ENCODE results near the gene FUCA2. TPM values are rescaled to one million over a fixed set of nuclear protein-coding genes. Genes with fewer than 3 reads are reported as not detected.
A peak's percentile ranks its signal among the peaks of the same experiment; 100 is the strongest.

FUCA2 gene
- 35.3 and 37.2 TPM in 2 replicates for polyA plus RNA-seq (2013)

DNA sequence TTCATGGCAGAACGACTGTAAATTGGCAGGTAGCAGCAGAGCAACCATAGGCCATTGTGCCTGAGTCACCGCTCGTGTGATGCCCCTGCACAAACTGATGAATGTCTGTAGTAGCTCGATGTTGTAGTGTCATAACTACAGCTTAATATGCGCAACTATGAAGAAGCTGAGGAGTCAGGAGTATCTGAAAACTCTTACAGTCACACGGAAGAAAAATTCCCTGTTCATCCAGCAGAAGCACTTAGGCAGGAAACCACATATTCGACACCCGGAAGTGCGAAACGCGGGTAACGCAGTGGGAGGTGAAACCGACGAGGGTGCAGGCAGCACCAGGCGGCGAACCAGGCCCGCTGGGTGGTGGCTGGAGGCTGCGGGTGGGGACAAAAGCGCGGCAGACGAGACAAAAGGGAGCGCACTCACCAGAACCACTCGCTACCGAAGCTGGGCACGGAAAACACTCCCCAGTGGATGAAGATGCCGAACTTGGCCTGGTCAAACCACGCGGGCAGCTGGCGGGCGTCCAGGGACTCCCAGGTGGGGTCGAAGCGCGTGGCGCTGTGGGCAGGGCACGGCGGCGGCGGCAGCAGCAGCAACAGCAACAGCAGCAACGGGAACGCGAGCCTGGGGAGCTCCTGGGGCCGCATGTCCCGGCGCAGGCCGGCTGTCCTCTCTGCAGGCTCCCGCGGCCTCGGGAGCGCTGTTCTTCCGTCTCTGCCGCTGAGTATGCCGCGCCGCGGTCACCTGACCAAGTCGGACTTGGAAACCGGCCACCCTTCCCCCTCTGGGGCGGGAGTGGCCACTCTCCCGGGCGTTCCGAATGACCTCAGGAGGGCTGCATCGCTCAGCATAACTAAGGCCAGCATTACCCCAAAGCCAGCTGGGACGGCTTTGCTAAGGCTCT is at the start of gene FUCA2:
Gene FUCA2, minus strand, starts transcription at position 730 of the 901 bp plus-strand sequence. Its CDS starts 86 bp downstream, at position 644.
- WGBS (ENCODE audit: extremely low coverage, insufficient coverage, insufficient read length) = no CpG with 5 or more reads among the region's 63 CpGs
- DNase-seq = peak; percentile 75 to 81
- Histone ChIP-seq H3K27ac (ENCODE audit: low read depth, low read length) (peak within 1 kb of the TSS; percentile 56), H3K9ac (ENCODE audit: low read length) (peak within 1 kb of the TSS; percentile 59), H4K8ac (ENCODE audit: low read depth, low read length) (peak within 1 kb of the TSS; percentile 98), H4K91ac (ENCODE audit: low read depth, low read length) (peak within 1 kb of the TSS; percentile 95), H2AK5ac (ENCODE audit: low read length) (peak within 1 kb of the TSS; percentile 57), H3K4me2 (ENCODE audit: low read length) (peak within 1 kb of the TSS; percentile 78), H3K79me1 (ENCODE audit: low read length) (peaks cover 6% of the 10 kb centered on the region), H2BK120ac (ENCODE audit: insufficient read depth, low read length, poor library complexity) (peak within 1 kb of the TSS; percentile 88), H3K4me3 (ENCODE audit: low read depth, low read length) (peak within 1 kb of the TSS; percentile 84), H3K18ac (ENCODE audit: low read length) (peak within 1 kb of the TSS; percentile 93), H3K14ac (ENCODE audit: low read length) (peak within 1 kb of the TSS; percentile 95), H2BK5ac (ENCODE audit: low read depth, low read length, poor library complexity) (peak within 1 kb of the TSS; percentile 55), H4K12ac (ENCODE audit: low read depth, low read length) (peak within 1 kb of the TSS; percentile 98), H3K9me3 (ENCODE audit: insufficient read depth, low read depth, low read length) (no peaks in the 10 kb centered on the region), H3K36me3 (ENCODE audit: control insufficient read depth in 1 of 2, insufficient read depth in 2 of 2, low read length in 2 of 2) (peaks cover 0 to 5% of the 10 kb centered on the region in 2 experiments), H3K23ac (ENCODE audit: low read length) (no peak within 1 kb of the TSS), H3K4ac (ENCODE audit: low read depth, low read length) (peak within 1 kb of the TSS; percentile 68), H2AFZ (ENCODE audit: insufficient read depth, low read length, poor library complexity) (peak within 1 kb of the TSS; percentile 98), H3K4me1 (ENCODE audit: control insufficient read depth in 1 of 2, insufficient read depth in 2 of 2, low read length in 2 of 2) (peaks cover 5 to 10% of the 10 kb centered on the region in 2 experiments), H2BK12ac (ENCODE audit: low read length) (peak within 1 kb of the TSS; percentile 61), H3K79me2 (ENCODE audit: control insufficient read depth, insufficient read depth, low read length, poor library complexity) (peaks cover 4% of the 10 kb centered on the region), H3K27me3 (ENCODE audit: insufficient read depth, low read length) (no peaks in the 10 kb centered on the region)

DNA sequence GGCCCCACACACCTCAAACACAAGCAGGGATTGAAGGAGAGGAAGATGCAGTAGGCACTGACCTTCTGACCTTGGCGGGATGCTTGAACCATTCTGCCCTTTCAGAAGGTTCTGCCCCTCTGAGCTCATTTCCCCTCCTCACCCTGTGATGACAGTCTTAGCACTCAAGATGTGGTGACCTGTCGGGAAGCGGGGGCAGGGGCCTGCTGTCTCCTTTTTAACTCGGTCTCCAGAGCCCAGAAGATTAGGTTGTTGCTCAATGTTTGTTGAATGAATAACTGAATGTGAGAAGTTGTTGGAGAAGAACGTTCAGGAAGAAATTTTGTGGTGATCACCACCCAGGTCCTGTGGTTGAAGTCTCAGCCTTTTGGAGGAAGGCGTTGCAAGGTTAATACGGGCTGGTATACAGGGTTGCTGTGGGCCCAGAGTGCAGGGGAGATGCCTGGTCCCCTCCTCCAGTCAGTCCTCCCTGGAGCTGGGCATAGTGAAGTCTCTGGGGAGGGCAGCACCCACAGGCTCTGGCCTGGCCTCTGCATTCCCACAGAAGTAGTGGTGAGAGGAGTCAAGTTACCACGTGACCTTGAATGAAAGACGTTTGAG is 49.7 kb upstream of the FUCA2 start:
- Histone ChIP-seq H3K4me2 (ENCODE audit: low read length) (no peak overlapping the region), H3K79me2 (ENCODE audit: control insufficient read depth, insufficient read depth, low read length, poor library complexity) (no peaks in the 10 kb centered on the region), H2AFZ (ENCODE audit: insufficient read depth, low read length, poor library complexity) (no peak overlapping the region), H2BK12ac (ENCODE audit: low read length) (no peak overlapping the region), H4K91ac (ENCODE audit: low read depth, low read length) (no peak overlapping the region), H4K8ac (ENCODE audit: low read depth, low read length) (no peak overlapping the region), H3K18ac (ENCODE audit: low read length) (no peak overlapping the region), H4K12ac (ENCODE audit: low read depth, low read length) (no peak overlapping the region), H2BK120ac (ENCODE audit: insufficient read depth, low read length, poor library complexity) (no peak overlapping the region), H3K79me1 (ENCODE audit: low read length) (no peaks in the 10 kb centered on the region), H3K4ac (ENCODE audit: low read depth, low read length) (no peak overlapping the region), H3K36me3 (ENCODE audit: control insufficient read depth in 1 of 2, insufficient read depth in 2 of 2, low read length in 2 of 2) (no peaks in the 10 kb centered on the region), H3K9ac (ENCODE audit: low read length) (no peak overlapping the region), H3K9me3 (ENCODE audit: insufficient read depth, low read depth, low read length) (peaks cover 5% of the 10 kb centered on the region), H3K4me3 (ENCODE audit: low read depth, low read length) (no peak overlapping the region), H3K27me3 (ENCODE audit: insufficient read depth, low read length) (no peaks in the 10 kb centered on the region), H3K27ac (ENCODE audit: low read depth, low read length) (no peak overlapping the region), H2AK5ac (ENCODE audit: low read length) (no peak overlapping the region), H2BK5ac (ENCODE audit: low read depth, low read length, poor library complexity) (no peak overlapping the region), H3K14ac (ENCODE audit: low read length) (no peak overlapping the region), H3K23ac (ENCODE audit: low read length) (no peak overlapping the region), H3K4me1 (ENCODE audit: control insufficient read depth in 1 of 2, insufficient read depth in 2 of 2, low read length in 2 of 2) (no peaks in the 10 kb centered on the region)
- WGBS (ENCODE audit: extremely low coverage, insufficient coverage, insufficient read length) = no CpG with 5 or more reads among the region's 9 CpGs
- no peak for DNase-seq

GRCh38 chr6:143559051-143559660 is 47.6 kb upstream of the FUCA2 start:
- no peak overlapping the region for H4K8ac ChIP-seq (ENCODE audit: low read depth, low read length)
- no peaks in the 10 kb centered on the region for H3K4me1 ChIP-seq (ENCODE audit: control insufficient read depth in 1 of 2, insufficient read depth in 2 of 2, low read length in 2 of 2)
- peaks cover 3% of the 10 kb centered on the region for H3K9me3 ChIP-seq (ENCODE audit: insufficient read depth, low read depth, low read length)
- no peak overlapping the region for H3K4me3 ChIP-seq (ENCODE audit: low read depth, low read length)
- H3K27me3 ChIP-seq (ENCODE audit: insufficient read depth, low read length) = no peaks in the 10 kb centered on the region
- H3K27ac ChIP-seq (ENCODE audit: low read depth, low read length) = no peak overlapping the region
- H2BK12ac ChIP-seq (ENCODE audit: low read length) = no peak overlapping the region
- H4K12ac ChIP-seq (ENCODE audit: low read depth, low read length) = no peak overlapping the region
- H2AFZ ChIP-seq (ENCODE audit: insufficient read depth, low read length, poor library complexity) = no peak overlapping the region
- H2AK5ac ChIP-seq (ENCODE audit: low read length) = no peak overlapping the region
- no peak overlapping the region for H2BK5ac ChIP-seq (ENCODE audit: low read depth, low read length, poor library complexity)
- H3K4ac ChIP-seq (ENCODE audit: low read depth, low read length) = no peak overlapping the region
- H3K18ac ChIP-seq (ENCODE audit: low read length) = no peak overlapping the region
- no peaks in the 10 kb centered on the region for H3K36me3 ChIP-seq (ENCODE audit: control insufficient read depth in 1 of 2, insufficient read depth in 2 of 2, low read length in 2 of 2)
- no peak overlapping the region for H3K14ac ChIP-seq (ENCODE audit: low read length)
- H4K91ac ChIP-seq (ENCODE audit: low read depth, low read length) = no peak overlapping the region
- H3K23ac ChIP-seq (ENCODE audit: low read length) = no peak overlapping the region
- H3K4me2 ChIP-seq (ENCODE audit: low read length) = no peak overlapping the region
- DNase-seq = no peak
- H2BK120ac ChIP-seq (ENCODE audit: insufficient read depth, low read length, poor library complexity) = no peak overlapping the region
- WGBS (ENCODE audit: extremely low coverage, insufficient coverage, insufficient read length) = no CpG with 5 or more reads among the region's 3 CpGs
- no peaks in the 10 kb centered on the region for H3K79me1 ChIP-seq (ENCODE audit: low read length)
- H3K9ac ChIP-seq (ENCODE audit: low read length) = no peak overlapping the region
- no peaks in the 10 kb centered on the region for H3K79me2 ChIP-seq (ENCODE audit: control insufficient read depth, insufficient read depth, low read length, poor library complexity)

DNA sequence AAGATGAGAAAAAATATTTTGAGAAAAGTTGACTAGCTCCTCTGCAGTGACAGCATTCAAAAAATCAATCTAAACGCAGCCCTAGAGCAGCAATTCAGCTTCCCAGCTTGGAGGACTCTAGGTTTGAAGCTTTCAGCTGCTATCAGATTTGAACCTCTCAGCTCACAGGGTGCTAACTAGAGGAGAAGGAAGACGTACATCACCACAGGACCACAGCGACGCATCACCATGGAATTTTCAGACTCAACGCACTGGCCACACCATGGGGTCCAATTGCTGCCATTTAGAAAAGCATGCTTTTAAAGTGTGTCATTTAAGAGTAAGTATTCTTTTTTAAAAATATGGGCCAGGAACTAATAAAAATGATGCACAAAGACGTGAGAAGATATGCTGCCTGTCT is 45.0 kb upstream of the FUCA2 start:
- no peak overlapping the region for H4K12ac ChIP-seq (ENCODE audit: low read depth, low read length)

More for the DNA sequence above, 45.0 kb upstream of the FUCA2 start:
- H3K9me3 ChIP-seq (ENCODE audit: insufficient read depth, low read depth, low read length) = peaks cover 3% of the 10 kb centered on the region
- H2AK5ac ChIP-seq (ENCODE audit: low read length) = no peak overlapping the region
- no peaks in the 10 kb centered on the region for H3K79me1 ChIP-seq (ENCODE audit: low read length)
- H2BK120ac ChIP-seq (ENCODE audit: insufficient read depth, low read length, poor library complexity) = no peak overlapping the region
- H2BK5ac ChIP-seq (ENCODE audit: low read depth, low read length, poor library complexity) = no peak overlapping the region
- no peak overlapping the region for H3K18ac ChIP-seq (ENCODE audit: low read length)
- H3K23ac ChIP-seq (ENCODE audit: low read length) = no peak overlapping the region
- H3K4me2 ChIP-seq (ENCODE audit: low read length) = no peak overlapping the region
- no peak overlapping the region for H4K8ac ChIP-seq (ENCODE audit: low read depth, low read length)
- H3K9ac ChIP-seq (ENCODE audit: low read length) = no peak overlapping the region
- H3K4me1 ChIP-seq (ENCODE audit: control insufficient read depth in 1 of 2, insufficient read depth in 2 of 2, low read length in 2 of 2) = no peaks in the 10 kb centered on the region
- no CpG with 5 or more reads among the region's 6 CpGs for WGBS (ENCODE audit: extremely low coverage, insufficient coverage, insufficient read length)
- H3K79me2 ChIP-seq (ENCODE audit: control insufficient read depth, insufficient read depth, low read length, poor library complexity) = no peaks in the 10 kb centered on the region
- no peaks in the 10 kb centered on the region for H3K27me3 ChIP-seq (ENCODE audit: insufficient read depth, low read length)
- no peak overlapping the region for H3K4ac ChIP-seq (ENCODE audit: low read depth, low read length)
- H2AFZ ChIP-seq (ENCODE audit: insufficient read depth, low read length, poor library complexity) = no peak overlapping the region
- no peak for DNase-seq
- no peak overlapping the region for H4K91ac ChIP-seq (ENCODE audit: low read depth, low read length)
- no peak overlapping the region for H3K27ac ChIP-seq (ENCODE audit: low read depth, low read length)
- no peak overlapping the region for H2BK12ac ChIP-seq (ENCODE audit: low read length)
- no peak overlapping the region for H3K14ac ChIP-seq (ENCODE audit: low read length)
- no peak overlapping the region for H3K4me3 ChIP-seq (ENCODE audit: low read depth, low read length)
- H3K36me3 ChIP-seq (ENCODE audit: control insufficient read depth in 1 of 2, insufficient read depth in 2 of 2, low read length in 2 of 2) = no peaks in the 10 kb centered on the region

Measured in trophoblast cell (in vitro differentiated cells and primary cell).